SK-N-SH treated with all-trans-retinoic acid at 6 μM for 48 hours (cell line): ENCODE results near the gene STYXL1.

Experiments
- GLIS3 ChIP-seq: fragments of 250-450 bp; sonication (Bioruptor Pico); IDR thresholded peaks from 2 replicates; pipeline ENCODE4 v1.5.0; 2020; ENCODE audit warnings: mild to moderate bottlenecking, moderate library complexity
- TOX ChIP-seq: fragments of 250-450 bp; sonication (Bioruptor Pico); IDR thresholded peaks from 2 replicates; pipeline ENCODE4 v1.8.0; 2021; ENCODE audit warnings: mild to moderate bottlenecking, moderate library complexity, borderline replicate concordance
- ZC3H10 ChIP-seq: fragments of 250-450 bp; sonication (Bioruptor Pico); IDR thresholded peaks from 2 replicates; pipeline ENCODE4 v1.5.1; 2021; ENCODE audit warnings: mild to moderate bottlenecking, moderate library complexity
- TF ChIP-seq, protein P1 (sequence below): fragments of 250-450 bp; sonication (Bioruptor Pico); IDR thresholded peaks from 2 replicates; pipeline ENCODE4 v1.5.1; 2020; ENCODE audit warnings: low read depth, mild to moderate bottlenecking, moderate library complexity

DNA sequence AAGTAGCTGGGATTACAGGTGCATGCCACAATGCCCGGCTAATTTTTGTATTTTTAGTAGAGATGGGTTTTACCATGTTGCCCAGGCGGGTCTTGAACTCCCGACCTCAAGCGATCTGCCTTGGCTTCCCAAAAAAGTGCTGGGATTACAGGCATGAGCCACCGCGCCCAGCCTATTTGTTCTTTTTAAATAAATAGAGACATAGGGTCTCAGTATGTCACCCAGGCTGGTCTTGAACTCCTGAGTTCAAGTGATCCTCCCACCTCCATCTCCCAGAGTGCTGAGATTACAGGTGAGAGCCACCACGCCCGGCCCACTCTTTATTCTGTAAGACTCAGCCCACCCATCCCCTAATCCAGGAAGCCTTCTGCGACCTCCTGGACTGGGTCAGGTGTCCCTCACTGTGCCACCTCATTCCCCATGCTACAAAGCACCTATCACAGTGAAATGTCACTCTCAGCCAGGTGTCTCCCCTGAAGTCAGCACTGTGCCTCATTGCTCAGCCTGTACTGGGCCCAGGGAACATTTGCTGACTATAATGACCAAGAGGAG lies 56.2 kb downstream of the STYXL1 start:
- TF ChIP-seq TOX (CRISPR knock-in tag): no peak
- TF ChIP-seq GLIS3 (CRISPR knock-in tag): no peak
- TF ChIP-seq, protein P1, sequence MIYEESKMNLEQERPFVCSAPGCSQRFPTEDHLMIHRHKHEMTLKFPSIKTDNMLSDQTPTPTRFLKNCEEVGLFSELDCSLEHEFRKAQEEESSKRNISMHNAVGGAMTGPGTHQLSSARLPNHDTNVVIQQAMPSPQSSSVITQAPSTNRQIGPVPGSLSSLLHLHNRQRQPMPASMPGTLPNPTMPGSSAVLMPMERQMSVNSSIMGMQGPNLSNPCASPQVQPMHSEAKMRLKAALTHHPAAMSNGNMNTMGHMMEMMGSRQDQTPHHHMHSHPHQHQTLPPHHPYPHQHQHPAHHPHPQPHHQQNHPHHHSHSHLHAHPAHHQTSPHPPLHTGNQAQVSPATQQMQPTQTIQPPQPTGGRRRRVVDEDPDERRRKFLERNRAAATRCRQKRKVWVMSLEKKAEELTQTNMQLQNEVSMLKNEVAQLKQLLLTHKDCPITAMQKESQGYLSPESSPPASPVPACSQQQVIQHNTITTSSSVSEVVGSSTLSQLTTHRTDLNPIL (CRISPR knock-in tag): no peak
- no peak for TF ChIP-seq ZC3H10 (CRISPR knock-in tag)
